Measurements from ENCODE around the gene GPLD1.

GPLD1 gene

DNA sequence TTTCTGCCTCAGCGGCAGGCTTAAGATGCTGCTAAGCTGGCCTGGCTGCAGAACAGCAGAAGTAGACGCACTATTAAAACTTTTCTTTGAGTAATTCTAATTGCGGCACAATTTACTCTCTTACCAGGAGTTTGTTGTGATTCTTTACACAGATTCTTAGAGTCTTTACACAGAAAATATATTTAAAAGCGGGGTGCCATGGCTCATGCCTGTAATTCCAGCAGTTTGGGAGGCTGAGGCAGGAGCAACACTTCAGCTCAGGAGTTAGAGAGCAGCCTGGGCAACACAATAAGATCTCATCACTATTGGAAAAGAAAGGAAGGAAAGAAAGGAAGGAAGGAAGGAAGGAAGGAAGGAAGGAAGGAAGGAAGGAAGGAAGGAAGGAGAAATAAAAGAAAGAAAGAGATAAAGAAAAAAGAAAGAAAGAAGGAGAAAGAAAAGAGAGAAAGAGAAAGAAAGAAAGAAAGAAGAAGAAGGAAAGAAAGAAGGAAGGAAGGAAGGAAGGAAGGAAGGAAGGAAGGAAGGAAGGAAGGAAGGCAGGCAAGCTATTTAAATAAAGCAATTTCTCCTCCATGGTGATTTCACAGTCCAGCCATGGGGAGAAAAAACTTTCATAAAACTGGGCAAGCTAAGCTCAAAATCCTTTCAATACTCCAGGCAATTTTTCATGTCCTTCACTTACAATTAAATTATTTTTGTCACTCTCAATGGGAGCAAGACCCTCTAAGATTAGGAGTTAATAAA is 107.7 kb downstream of the GPLD1 start:
- Histone ChIP-seq H3K4me2 (ENCODE audit: low read length) (no peak overlapping the region), H2BK120ac (ENCODE audit: low read depth, low read length) (no peak overlapping the region), H2AK5ac (ENCODE audit: low read length) (no peak overlapping the region), H3K9ac (ENCODE audit: low read length) (no peak overlapping the region), H3K79me2 (ENCODE audit: control insufficient read depth, insufficient read depth, low read length) (no peaks in the 10 kb centered on the region), H4K8ac (ENCODE audit: low read depth, low read length) (no peak overlapping the region), H3K4ac (ENCODE audit: low read depth, low read length) (no peak overlapping the region), H4K5ac (ENCODE audit: low read length) (no peak overlapping the region), H3K27ac (ENCODE audit: low read depth, low read length) (no peak overlapping the region), H3K79me1 (ENCODE audit: low read length) (no peaks in the 10 kb centered on the region), H2BK5ac (ENCODE audit: low read length) (no peak overlapping the region), H3K36me3 (ENCODE audit: control insufficient read depth, insufficient read depth, low read length) (no peaks in the 10 kb centered on the region), H3K27me3 (ENCODE audit: insufficient read depth, low read length, poor library complexity) (no peaks in the 10 kb centered on the region), H3K56ac (ENCODE audit: low read length) (no peak overlapping the region), H3K18ac (ENCODE audit: low read length) (no peak overlapping the region), H3K4me1 (ENCODE audit: control insufficient read depth, low read depth, low read length) (no peaks in the 10 kb centered on the region), H2BK15ac (replicated peaks; ENCODE audit: low read depth) (no peak overlapping the region), H3K23ac (ENCODE audit: low read length) (no peak overlapping the region), H3K4me3 (ENCODE audit: low read length) (no peak overlapping the region)
- DNase-seq = no peak
- WGBS (ENCODE audit: extremely low coverage, insufficient coverage, low lambda C conversion rate) = no CpG with 5 or more reads among the region's 4 CpGs

DNA sequence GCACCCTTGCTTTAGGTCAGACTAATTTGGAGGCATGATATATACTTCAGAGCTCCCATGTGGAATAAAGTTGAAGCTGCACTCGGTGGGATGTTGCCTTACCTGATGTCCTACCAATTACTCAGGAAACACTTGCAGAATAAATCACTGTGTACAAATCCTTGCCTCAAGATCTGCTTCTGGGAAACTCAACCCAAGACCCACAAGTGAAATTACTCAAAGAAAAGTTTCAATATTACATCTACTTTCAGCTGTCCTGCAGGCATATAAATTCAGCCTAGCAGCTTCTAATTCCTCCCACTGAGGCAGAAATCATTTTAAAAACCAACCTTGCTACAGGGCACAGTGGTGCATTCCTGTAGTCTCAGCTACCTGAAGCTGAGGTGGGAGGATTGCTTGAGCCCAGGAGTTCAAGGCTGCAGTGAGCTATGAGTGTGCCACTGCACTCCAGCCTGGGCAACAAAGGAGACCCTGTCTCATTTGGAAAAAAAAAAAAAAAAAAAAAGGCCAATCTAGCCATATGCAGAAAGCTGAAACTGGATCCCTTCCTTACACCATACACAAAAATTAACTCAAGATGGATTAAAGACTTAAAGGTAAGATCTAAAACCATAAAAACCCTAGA is 110.8 kb downstream of the GPLD1 start:
- Histone ChIP-seq H3K9ac (ENCODE audit: low read length) (no peak overlapping the region), H4K8ac (ENCODE audit: low read depth, low read length) (no peak overlapping the region), H3K4me1 (ENCODE audit: control insufficient read depth, low read depth, low read length) (no peaks in the 10 kb centered on the region), H3K4me2 (ENCODE audit: low read length) (no peak overlapping the region), H3K36me3 (ENCODE audit: control insufficient read depth, insufficient read depth, low read length) (no peaks in the 10 kb centered on the region), H3K56ac (ENCODE audit: low read length) (no peak overlapping the region), H3K27ac (ENCODE audit: low read depth, low read length) (no peak overlapping the region), H2BK120ac (ENCODE audit: low read depth, low read length) (no peak overlapping the region), H2BK5ac (ENCODE audit: low read length) (no peak overlapping the region), H3K79me2 (ENCODE audit: control insufficient read depth, insufficient read depth, low read length) (no peaks in the 10 kb centered on the region), H2AK5ac (ENCODE audit: low read length) (no peak overlapping the region), H3K27me3 (ENCODE audit: insufficient read depth, low read length, poor library complexity) (no peaks in the 10 kb centered on the region), H3K18ac (ENCODE audit: low read length) (no peak overlapping the region), H4K5ac (ENCODE audit: low read length) (no peak overlapping the region), H3K79me1 (ENCODE audit: low read length) (no peaks in the 10 kb centered on the region), H3K4me3 (ENCODE audit: low read length) (no peak overlapping the region), H2BK15ac (replicated peaks; ENCODE audit: low read depth) (no peak overlapping the region), H3K4ac (ENCODE audit: low read depth, low read length) (no peak overlapping the region), H3K23ac (ENCODE audit: low read length) (no peak overlapping the region)
- no peak for DNase-seq
- WGBS (ENCODE audit: extremely low coverage, insufficient coverage, low lambda C conversion rate) = no CpG with 5 or more reads among the region's 1 CpG
